GM18508 (cell line): Measurements from ENCODE around the gene DCTN3.

Source experiments
- ATAC-seq: cut with Tn5 transposase; IDR thresholded peaks from one replicate; pipeline ENCODE4 v1.9.1; 2021; ENCODE audit warnings: moderate number of reproducible peaks; ENCODE audit not compliant: insufficient read depth, unreplicated experiment

Gene DCTN3

GRCh38 chr9:34576597-34577399, 43.5 kb downstream of the DCTN3 start:
- no peak for ATAC-seq

GRCh38 chr9:34575862-34576596, 44.3 kb downstream of the DCTN3 start:
- no peak for ATAC-seq

GRCh38 chr9:34575241-34575640, 45.1 kb downstream of the DCTN3 start:
- no peak for ATAC-seq

GRCh38 chr9:34574571-34574970, 45.7 kb downstream of the DCTN3 start:
- ATAC-seq: no peak

GRCh38 chr9:34573599-34574325, 46.5 kb downstream of the DCTN3 start:
- no peak for ATAC-seq

GRCh38 chr9:34572628-34573027, 47.7 kb downstream of the DCTN3 start:
- ATAC-seq: no peak

- ATAC-seq: no peak
These were observed 48.2 kb downstream of the DCTN3 start for GRCh38 chr9:34572092-34572491.

GRCh38 chr9:34571481-34571810, 48.8 kb downstream of the DCTN3 start:
- ATAC-seq: no peak

- ATAC-seq: no peak
These were observed 49.4 kb downstream of the DCTN3 start for GRCh38 chr9:34570809-34571480.

GRCh38 chr9:34570376-34570775, 49.9 kb downstream of the DCTN3 start:
- ATAC-seq: no peak

GRCh38 chr9:34568774-34569173, 51.5 kb downstream of the DCTN3 start:
- no peak for ATAC-seq

- ATAC-seq: no peak
These were observed 52.2 kb downstream of the DCTN3 start for GRCh38 chr9:34568133-34568532.

GRCh38 chr9:34566972-34567371, 53.3 kb downstream of the DCTN3 start:
- no peak for ATAC-seq

- ATAC-seq: no peak
These were observed 54.0 kb downstream of the DCTN3 start for GRCh38 chr9:34566322-34566721.

GRCh38 chr9:34565856-34566255, 54.4 kb downstream of the DCTN3 start:
- ATAC-seq: no peak

GRCh38 chr9:34564617-34565016, 55.7 kb downstream of the DCTN3 start:
- ATAC-seq: no peak
